PC-3 (cell line): ENCODE results near the gene ABRAXAS1.

Experiments
- EZH2 ChIP-seq: fragments of 300-600 bp; sonication (generic); IDR thresholded peaks from one replicate; pipeline ENCODE4 v1.6.1; 2017; ENCODE audit warnings: antibody characterized with exemption, mild to moderate bottlenecking, low read length; ENCODE audit not compliant: unreplicated experiment
- EZH2phosphoT487 ChIP-seq: fragments of 300-600 bp; sonication (generic); IDR thresholded peaks from 2 replicates; pipeline ENCODE4 v1.6.1; 2018; ENCODE audit warnings: mild to moderate bottlenecking, antibody characterized with exemption, low read length, borderline replicate concordance
- TF ChIP-seq, protein P1 (sequence below): fragments of 300-600 bp; sonication (generic); conservative IDR thresholded peaks from 2 replicates; pipeline ENCODE4 v1.5.1; 2017; ENCODE audit warnings: antibody characterized with exemption, low read depth, mild to moderate bottlenecking, low read length

DNA sequence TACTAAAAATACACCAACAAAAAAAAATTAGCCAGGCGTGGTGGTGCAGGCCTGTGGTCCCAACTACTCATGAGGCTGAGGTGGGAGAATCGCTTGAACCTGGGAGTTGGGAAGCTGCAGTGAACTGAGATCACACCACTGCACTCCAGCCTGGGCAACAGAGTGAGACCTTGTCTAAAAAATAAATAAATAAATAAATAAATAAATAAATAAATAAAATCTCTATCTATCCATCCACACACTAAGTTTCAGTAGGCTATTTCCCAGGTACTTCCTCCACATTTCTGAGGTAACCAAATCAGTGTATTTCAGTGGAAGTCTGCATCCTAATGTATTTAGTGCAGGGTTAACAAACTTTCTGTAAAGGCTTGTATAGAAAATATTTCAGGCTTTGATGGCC is 10.9 kb downstream of the ABRAXAS1 start:
- TF ChIP-seq, protein P1, sequence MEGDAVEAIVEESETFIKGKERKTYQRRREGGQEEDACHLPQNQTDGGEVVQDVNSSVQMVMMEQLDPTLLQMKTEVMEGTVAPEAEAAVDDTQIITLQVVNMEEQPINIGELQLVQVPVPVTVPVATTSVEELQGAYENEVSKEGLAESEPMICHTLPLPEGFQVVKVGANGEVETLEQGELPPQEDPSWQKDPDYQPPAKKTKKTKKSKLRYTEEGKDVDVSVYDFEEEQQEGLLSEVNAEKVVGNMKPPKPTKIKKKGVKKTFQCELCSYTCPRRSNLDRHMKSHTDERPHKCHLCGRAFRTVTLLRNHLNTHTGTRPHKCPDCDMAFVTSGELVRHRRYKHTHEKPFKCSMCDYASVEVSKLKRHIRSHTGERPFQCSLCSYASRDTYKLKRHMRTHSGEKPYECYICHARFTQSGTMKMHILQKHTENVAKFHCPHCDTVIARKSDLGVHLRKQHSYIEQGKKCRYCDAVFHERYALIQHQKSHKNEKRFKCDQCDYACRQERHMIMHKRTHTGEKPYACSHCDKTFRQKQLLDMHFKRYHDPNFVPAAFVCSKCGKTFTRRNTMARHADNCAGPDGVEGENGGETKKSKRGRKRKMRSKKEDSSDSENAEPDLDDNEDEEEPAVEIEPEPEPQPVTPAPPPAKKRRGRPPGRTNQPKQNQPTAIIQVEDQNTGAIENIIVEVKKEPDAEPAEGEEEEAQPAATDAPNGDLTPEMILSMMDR: no peak
- no peak for TF ChIP-seq EZH2phosphoT487
- TF ChIP-seq EZH2: no peak
